Activated T-cell treated with anti-CD3 and anti-CD28 coated beads, Interleukin-2, amount 50 U/mL, for 1 hour (primary cell): ENCODE measurements around the gene ARHGDIG.
"Not testable (repeated sequence)": the region's sequence is repeated elsewhere in the genome, so short reads cannot be mapped to it uniquely, and the experiment has no call there.

ENCODE experiments used
- DNase-seq: peaks from one replicate; pipeline ENCODE4 v3.0.0-alpha.2; 2020

The ARHGDIG gene

DNA sequence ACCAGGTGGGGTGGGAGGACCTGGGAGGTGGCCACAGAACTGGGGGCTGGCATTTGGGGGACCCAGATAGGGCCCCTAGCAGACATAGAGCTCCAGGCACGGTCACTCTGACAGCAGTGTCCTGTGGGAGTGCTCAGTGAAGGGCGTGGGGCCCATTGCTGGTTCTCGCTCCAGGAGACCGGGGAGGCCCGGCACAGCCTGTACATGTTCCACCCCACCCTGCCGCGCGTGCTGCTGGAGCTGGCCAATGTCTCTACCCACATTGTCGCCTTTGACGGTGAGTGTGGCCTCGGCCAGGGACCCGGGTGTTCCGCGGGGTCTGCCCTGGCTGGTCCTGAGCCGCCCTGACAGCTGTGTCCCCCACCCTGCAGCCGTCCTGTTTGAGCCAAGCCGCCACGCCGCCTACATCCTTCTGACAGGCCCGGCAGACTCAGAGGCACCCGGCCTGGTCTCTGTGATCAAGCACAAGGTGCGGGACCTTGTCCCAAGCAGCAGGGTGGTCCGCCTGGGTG lies 15.9 kb upstream of the ARHGDIG start:
- DNase-seq = no peak

- DNase-seq = no peak
These were observed 15.3 kb upstream of the ARHGDIG start for GRCh38 chr16:265002-265529.

- DNase-seq = no peak
These were observed 14.7 kb upstream of the ARHGDIG start for GRCh38 chr16:265711-266110.

DNA sequence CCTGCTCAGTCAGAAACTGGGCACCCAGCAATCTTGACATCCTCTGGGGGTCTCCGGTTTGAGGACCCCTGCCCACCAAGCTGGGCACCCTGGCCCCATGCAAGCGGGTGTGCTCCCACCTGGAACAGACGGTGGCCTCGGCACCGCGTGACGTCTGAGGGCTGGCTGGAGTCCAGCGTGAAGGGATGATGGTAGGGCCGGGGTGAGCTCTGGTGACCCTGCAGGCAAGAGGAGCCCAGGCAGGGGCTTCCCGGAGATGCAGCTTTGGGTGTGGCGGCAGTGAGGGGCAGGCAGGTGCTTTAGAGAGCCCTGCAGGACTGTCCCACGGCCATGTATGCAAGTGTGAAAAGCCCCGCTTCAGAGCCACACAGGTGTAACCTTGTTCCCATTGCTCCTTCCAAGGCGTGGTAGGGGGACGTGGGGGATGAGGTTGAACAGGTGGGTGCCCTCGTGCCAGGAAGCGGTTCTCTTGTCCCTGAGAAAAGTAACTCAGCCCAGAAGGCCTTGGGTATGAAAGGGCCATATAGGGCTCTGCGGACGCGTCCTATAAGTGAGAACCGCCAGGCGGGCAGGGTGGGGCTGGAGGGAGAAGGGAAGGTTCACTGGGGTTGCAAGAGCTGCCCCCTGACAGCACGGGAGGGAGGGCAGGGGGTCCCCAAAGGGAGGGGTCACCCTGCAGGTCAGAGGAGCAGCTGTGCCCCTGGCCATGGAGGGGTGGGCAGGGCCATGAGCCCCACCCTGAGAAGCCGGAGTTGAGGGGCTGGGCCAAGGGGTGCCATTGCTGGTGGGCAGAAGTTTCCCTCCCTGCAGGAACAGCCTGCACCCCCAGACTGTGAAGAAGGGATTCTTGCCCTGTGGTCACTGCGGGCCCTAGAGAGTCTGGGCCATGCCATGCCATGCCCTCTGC lies 13.9 kb upstream of the ARHGDIG start:
- no peak for DNase-seq

DNA sequence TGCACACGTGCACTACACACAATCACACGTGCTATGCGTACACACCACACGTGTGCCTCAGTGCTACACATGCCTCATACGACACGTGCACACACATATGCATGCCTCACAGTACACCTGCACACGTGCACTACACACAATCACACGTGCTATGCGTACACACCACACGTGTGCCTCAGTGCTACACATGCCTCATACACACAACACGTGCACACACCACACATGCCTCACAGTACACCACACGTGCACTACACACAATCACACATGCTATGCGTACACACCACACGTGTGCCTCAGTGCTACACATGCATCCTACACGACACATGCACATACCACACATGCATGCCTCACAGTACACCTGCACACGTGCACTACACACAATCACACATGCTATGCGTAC lies 12.8 kb upstream of the ARHGDIG start:
- not testable (repeated sequence) for DNase-seq

DNA sequence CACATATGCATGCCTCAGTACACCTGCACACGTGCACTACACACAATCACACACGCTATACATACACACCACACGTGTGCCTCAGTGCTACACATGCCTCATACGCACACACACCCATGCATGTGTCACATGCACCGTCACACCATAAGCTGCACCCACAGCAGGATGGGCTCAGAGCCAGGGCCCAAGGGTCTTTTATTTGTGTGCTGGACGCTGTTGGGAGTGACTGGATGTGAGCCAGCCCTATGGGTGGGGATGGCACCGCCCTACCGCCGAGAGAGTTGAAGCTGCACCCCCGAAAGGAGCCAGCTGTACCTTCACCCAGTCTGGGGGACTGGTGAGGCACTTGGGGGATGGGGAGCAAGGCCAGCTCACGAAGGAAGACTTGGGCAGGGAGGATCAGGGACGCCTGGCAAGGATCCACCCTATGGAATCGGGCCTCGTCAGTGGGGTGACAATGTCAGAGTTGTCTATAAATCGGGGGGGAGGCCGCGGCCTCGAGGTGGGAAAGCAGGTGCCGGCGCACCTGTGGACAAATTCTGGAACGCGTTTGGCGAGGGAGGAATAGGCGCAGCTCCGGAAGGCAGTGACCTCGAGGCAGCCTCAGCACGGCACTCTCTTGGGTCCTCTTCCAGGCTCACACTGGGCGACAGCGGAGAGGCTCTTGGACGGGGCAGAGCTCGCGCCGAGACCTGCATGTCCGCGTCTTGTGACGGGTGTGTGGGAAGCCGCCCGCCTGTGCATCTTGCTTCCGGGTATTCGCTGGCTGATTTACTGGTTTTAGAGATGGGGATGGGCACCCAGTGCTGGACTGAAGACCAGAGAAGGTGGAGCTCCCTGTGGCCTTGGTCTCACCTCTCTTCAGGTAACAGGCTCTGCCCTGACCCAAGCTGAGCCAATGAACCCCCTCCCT lies 12.0 kb upstream of the ARHGDIG start:
- DNase-seq = no peak

GRCh38 chr16:269061-269796 lies 11.2 kb upstream of the ARHGDIG start:
- no peak for DNase-seq

- DNase-seq = no peak
These were observed 9.8 kb upstream of the ARHGDIG start for GRCh38 chr16:270381-271255.

- no peak for DNase-seq
These were observed 7.5 kb upstream of the ARHGDIG start for GRCh38 chr16:272633-273546.

DNA sequence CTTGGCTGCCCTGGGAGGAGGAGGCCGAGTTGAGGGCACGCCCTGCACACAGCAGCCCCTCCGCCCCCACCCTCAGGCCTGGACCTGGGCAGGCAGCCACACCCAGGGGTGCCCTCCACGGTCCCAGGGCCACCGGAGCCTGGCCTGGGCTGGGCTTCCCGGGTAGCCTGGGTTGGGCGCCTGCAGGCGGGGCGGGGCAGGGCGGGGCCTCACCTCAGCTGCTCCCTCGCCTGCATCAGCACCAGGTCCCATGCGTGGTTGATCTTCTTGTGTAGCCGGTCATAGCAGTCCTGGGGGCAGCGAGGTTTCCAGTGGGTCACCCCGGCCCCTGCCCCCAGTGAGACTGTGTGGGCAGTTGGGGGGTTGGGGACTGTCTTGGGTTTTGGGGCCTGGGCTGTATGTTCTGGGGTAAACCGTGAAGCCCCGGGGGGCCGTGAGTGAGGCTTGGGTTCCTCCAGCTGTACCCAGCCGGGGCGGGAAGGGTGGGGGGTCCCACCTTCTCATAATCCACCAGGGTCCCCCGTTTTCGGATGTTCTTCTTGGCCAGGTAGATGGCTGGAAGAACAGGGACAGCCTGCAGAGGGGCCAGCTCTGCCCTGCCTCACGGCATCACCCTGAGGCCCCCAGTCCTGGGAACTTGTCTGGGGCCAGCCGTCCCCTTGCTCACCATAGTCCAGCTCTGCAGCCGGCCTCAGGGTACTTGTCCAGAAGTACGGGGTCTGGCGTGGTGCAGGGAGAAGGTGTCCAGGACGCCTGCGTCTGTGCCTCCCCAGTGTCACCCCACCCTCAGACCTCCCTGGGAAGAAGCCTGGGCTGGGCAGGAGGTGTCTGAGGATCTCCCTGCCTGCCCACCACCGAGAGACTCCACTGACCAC lies 6.6 kb upstream of the ARHGDIG start:
- no peak for DNase-seq

- peak; percentile 37 for DNase-seq
These were observed 5.2 kb upstream of the ARHGDIG start for GRCh38 chr16:275041-275641.

DNA sequence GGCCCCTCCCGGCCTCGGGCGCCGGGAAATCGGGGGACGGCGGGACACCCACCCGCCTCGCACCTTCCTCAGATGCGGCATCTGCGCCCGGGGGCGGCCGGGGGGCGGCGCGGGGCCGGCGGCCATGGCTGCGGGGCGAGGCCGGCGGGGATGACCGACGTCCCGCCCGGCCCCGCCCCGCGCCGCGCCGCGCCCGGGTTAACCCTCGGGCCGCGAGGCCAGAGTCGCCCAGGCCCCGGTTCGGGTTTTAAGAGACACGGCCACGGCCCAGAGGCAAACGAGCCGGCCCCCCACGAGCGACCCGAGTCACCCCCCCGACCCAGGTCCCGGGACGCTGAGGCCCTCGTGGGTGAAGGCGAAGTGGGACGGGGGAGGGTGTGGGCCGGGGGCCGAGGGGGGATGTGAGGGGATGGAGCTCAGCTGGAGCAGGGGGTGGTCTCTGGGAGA lies 4.6 kb upstream of the ARHGDIG start, which contains the start of gene RGS11:
RGS11 (minus strand) TSS at position 159 of the 447 bp plus-strand sequence; CDS start at position 126, 33 bp downstream.
- no peak for DNase-seq

GRCh38 chr16:276426-277077 lies 3.8 kb upstream of the ARHGDIG start:
- no peak for DNase-seq

GRCh38 chr16:278863-279366 lies 1.5 kb upstream of the ARHGDIG start:
- no peak for DNase-seq

DNA sequence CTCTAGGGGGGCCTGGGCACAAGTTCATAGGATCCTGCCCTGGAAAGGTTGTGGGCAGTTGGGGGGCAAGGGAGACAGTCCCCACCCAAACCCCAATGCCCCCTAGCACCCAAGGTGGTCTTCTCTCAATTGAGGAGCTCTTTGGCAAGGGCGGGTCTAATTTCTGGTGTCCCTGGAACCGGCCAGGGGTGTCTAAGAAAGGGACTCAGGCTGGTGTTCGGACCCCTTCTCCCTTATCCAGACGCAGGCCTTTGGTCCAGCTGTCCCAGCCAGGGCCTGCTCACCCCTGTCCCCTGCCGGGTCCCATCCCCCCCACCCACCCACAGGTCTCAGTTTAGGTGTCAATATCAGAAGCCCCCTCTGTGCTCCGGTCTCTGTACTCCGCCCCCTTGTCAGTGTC lies 860 bp upstream of the ARHGDIG start:
- no peak for DNase-seq

- DNase-seq = no peak
These were observed 358 bp upstream of the ARHGDIG start for GRCh38 chr16:280005-280460.

DNA sequence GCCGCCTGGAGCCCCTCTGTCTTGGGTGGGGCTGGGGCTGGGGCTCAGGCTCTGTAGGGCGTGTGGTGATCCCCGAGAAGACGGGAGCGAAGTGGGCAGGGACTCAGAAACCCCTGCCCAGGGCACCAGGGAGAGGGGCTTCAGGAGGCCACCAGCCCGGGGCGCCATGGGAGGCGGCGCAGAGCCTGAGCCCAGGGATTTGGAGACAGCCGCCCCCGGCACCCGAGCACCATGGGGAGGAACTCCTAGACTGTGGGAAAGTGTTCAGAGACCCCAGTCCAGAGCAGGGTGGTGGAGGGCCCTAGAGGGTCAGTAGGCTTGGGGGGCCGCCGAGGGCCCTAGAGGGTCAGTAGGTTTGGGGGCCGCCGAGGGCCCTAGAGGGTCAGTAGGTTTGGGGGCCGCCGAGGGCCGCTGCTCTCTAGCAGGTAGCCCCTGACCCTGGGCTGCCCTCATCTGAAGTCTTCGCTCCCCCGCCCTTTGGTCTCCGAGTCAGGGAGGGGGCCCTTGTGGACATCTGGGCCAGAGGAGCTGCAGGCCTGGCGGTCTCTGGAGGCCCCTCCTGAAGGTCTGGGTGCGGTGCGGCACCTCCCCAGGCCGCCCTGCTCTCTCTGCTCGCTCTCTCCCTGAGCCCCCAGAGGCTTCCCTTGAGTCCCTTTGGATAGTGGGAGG lies 734 bp downstream of the ARHGDIG start:
- no peak for DNase-seq
